Thyroid gland (tissue), 4 donors: ENCODE measurements around the gene SPANXA1. TPM values are rescaled to one million over a fixed set of nuclear protein-coding genes. Genes with fewer than 3 reads are reported as not detected.
"Not testable (repeated sequence)": the region's sequence is repeated elsewhere in the genome, so short reads cannot be mapped to it uniquely, and the experiment has no call there.

ENCODE experiments used
- DNase-seq, 2 donors: peaks; one replicate each; pipeline ENCODE4 v3.0.0-alpha.2; 2019
- H3K27ac ChIP-seq, 3 donors: fragments of 200-600 bp; sonication (generic); 1 replicate in 2 of 3; 2 replicates in 1 of 3; pipeline ENCODE4 v1.5.1; 2016 to 2019; ENCODE audit warnings: mild to moderate bottlenecking in 1 of 3, moderate library complexity in 1 of 3
- H3K27me3 ChIP-seq: fragments of 200-600 bp; sonication (generic); one replicate; pipeline ENCODE4 v1.5.1; 2019
- H3K36me3 ChIP-seq, 2 donors: fragments of 200-600 bp; sonication (generic); one replicate each; pipeline ENCODE4 v1.5.1; 2016 to 2019
- H3K4me1 ChIP-seq, 2 donors: fragments of 200-600 bp; sonication (generic); one replicate each; pipeline ENCODE4 v1.5.1; 2017 to 2019
- H3K4me3 ChIP-seq, 3 donors: fragments of 200-600 bp; sonication (generic); replicated peaks in 1 of 3; 1 replicate in 2 of 3; 2 replicates in 1 of 3; pipeline ENCODE4 v1.5.1; 2016; ENCODE audit warnings: mild to moderate bottlenecking in 1 of 3
- H3K9me3 ChIP-seq: fragments of 200-600 bp; sonication (generic); one replicate; pipeline ENCODE4 v1.5.1; 2017
- POLR2A ChIP-seq, 2 donors: fragments of 450-650 bp; IDR thresholded peaks; one replicate each; pipeline ENCODE4 v1.6.1; 2017; ENCODE audit warnings: antibody characterized with exemption in 2 of 2, mild to moderate bottlenecking in 2 of 2, moderate library complexity in 1 of 2
- WGBS, 2 donors: methylation state at CpG; one replicate each; pipeline ENCODE4 v1.1.5; 2017; 5-methylcytosine and 5-hydroxymethylcytosine counted together
- intact Hi-C: fragments of 100-400 bp; cut with DNase I; formaldehyde crosslinking; loops from one replicate; pipeline ENCODE4 v1.15.1; 2023
- total RNA-seq, 4 donors: library from RNA; depleted of rRNA; stranded (reverse); fragments of >200 nt; gene quantifications; one replicate each; pipeline ENCODE4 v1.2.3, GENCODE V29; 2016
- TF ChIP-seq, protein P1 (sequence below), 6 experiments: fragments of 200-600 bp in 3 of 6; fragments of 450-650 bp in 3 of 6; sonication (generic) in 3 of 6; IDR thresholded peaks; one replicate each; pipeline ENCODE4 v1.5.1; 2016 to 2019; ENCODE audit warnings: antibody characterized with exemption in 6 of 6, mild to moderate bottlenecking in 2 of 6, inconsistent platforms in 1 of 6, moderate library complexity in 1 of 6

Gene SPANXA1, protein sequence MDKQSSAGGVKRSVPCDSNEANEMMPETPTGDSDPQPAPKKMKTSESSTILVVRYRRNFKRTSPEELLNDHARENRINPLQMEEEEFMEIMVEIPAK
- total RNA-seq = not detected

DNA sequence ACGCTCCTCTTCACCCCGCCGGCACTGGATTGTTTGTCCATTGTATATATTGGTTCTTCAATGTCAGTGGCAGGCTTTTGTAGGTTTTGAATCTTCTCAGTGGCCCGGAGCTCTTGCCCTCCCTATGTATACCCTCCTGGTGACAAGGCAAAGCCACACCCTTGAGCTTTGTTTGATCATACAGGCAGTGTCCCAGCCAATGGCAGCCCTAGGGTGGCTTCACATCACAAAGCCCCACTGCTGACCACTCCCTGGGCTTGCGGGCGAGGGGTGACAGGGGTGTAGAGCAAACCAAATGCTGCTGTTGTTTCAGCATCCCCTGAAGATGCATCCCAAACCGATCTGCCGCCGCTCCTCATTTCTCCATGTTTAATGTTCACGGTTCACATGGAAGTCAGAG is at the start of gene SPANXA1:
Gene SPANXA1 (minus strand): TSS at position 101 of the 400 bp plus-strand sequence. CDS start 60 bp downstream, at position 41.
- intact Hi-C loops, H3K36me3 ChIP-seq, H3K27me3 ChIP-seq, H3K27ac ChIP-seq, H3K9me3 ChIP-seq, H3K4me3 ChIP-seq, H3K4me1 ChIP-seq, DNase-seq: not testable (repeated sequence)
- no CpG with 5 or more reads among the region's 10 CpGs for WGBS, 2 donors

DNA sequence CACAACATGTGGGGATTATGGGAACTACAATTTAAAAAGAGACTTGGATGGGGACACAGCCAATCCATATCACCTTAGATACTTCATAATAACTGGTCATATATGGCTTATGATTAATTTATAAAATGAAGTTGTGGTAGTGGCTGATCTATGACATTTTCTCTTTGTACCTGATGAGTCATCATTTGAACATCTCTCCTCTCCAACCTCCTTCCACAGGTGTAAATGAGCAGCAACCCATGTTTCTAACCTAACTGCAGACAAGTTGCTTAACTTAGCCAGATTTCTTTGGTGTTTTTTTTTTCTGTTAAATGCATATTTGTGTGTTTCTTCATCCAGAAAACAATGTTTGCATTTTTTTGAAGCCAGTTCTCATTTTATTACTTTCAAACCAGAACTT is 47.6 kb upstream of the SPANXA1 start:
- intact Hi-C loops = no loop called here
- DNase-seq = no peak
- Histone ChIP-seq H3K4me3 (no peak overlapping the region), H3K27me3 (no peaks in the 10 kb centered on the region), H3K4me1 (no peaks in the 10 kb centered on the region), H3K9me3 (no peaks in the 10 kb centered on the region), H3K27ac (no peak overlapping the region), H3K36me3 (no peaks in the 10 kb centered on the region)
- TF ChIP-seq, protein P1, sequence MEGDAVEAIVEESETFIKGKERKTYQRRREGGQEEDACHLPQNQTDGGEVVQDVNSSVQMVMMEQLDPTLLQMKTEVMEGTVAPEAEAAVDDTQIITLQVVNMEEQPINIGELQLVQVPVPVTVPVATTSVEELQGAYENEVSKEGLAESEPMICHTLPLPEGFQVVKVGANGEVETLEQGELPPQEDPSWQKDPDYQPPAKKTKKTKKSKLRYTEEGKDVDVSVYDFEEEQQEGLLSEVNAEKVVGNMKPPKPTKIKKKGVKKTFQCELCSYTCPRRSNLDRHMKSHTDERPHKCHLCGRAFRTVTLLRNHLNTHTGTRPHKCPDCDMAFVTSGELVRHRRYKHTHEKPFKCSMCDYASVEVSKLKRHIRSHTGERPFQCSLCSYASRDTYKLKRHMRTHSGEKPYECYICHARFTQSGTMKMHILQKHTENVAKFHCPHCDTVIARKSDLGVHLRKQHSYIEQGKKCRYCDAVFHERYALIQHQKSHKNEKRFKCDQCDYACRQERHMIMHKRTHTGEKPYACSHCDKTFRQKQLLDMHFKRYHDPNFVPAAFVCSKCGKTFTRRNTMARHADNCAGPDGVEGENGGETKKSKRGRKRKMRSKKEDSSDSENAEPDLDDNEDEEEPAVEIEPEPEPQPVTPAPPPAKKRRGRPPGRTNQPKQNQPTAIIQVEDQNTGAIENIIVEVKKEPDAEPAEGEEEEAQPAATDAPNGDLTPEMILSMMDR (IDR thresholded peaks at IDR 0.05) = no peak
- no peak for TF ChIP-seq POLR2A (IDR thresholded peaks at IDR 0.05)

DNA sequence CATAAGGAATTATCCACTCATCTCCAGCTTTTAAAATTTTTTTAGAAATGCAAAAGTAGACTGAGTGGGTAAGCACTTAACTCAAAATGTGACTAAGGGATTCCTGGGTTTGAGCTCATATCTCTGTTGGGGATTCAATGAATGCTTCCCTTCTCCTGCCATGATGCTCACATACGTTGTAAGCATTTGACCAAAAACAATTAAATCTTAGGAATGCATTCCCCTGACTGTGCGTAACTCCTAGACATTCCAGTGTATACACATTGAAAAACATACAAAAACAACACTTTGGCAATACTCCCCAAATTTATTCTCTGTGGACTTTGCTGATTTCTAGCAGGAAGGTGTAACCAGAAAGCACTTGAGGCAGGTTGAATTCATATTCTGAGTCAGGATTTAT is 34.8 kb upstream of the SPANXA1 start:
- no peak overlapping the region for H3K4me3 ChIP-seq
- intact Hi-C loops = no loop called here
- no peak for DNase-seq
- WGBS, 2 donors = 60 to 63% methylated on average over 2 of the region's 2 CpGs
- H3K4me1 ChIP-seq = no peaks in the 10 kb centered on the region
- TF ChIP-seq, protein P1 (IDR thresholded peaks at IDR 0.05) = no peak
- no peak for TF ChIP-seq POLR2A (IDR thresholded peaks at IDR 0.05)
- H3K36me3 ChIP-seq = no peaks in the 10 kb centered on the region
- no peaks in the 10 kb centered on the region for H3K27me3 ChIP-seq
- H3K27ac ChIP-seq = no peak overlapping the region
- H3K9me3 ChIP-seq = no peaks in the 10 kb centered on the region

DNA sequence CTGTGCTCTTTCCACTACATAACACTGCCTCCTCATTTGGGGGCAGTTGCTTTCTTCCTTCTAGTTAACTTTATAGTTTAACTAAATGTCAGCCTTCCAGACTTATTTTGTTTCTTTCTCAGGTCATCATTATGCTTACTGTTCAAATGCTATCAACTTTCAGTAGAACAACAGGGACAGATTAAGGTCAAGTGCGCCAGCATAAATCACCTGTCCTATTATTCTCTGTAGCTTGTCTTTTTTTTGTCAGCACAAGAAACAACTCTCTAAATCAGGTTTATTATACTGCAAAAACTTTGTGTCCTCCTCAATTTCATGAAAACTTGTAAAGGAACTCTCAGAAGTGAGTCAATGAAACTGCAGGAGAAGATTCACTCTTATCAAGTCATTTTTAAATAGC is 24.6 kb upstream of the SPANXA1 start:
- H3K9me3 ChIP-seq = no peaks in the 10 kb centered on the region
- no peak for TF ChIP-seq POLR2A (IDR thresholded peaks at IDR 0.05)
- TF ChIP-seq, protein P1 (IDR thresholded peaks at IDR 0.05) = no peak
- WGBS, 2 donors = 96 to 100% methylated on average over 1 of the region's 1 CpG
- no peaks in the 10 kb centered on the region for H3K36me3 ChIP-seq
- DNase-seq = no peak
- H3K4me3 ChIP-seq = no peak overlapping the region
- intact Hi-C loops = no loop called here
- no peaks in the 10 kb centered on the region for H3K4me1 ChIP-seq
- H3K27ac ChIP-seq = no peak overlapping the region
- no peaks in the 10 kb centered on the region for H3K27me3 ChIP-seq

DNA sequence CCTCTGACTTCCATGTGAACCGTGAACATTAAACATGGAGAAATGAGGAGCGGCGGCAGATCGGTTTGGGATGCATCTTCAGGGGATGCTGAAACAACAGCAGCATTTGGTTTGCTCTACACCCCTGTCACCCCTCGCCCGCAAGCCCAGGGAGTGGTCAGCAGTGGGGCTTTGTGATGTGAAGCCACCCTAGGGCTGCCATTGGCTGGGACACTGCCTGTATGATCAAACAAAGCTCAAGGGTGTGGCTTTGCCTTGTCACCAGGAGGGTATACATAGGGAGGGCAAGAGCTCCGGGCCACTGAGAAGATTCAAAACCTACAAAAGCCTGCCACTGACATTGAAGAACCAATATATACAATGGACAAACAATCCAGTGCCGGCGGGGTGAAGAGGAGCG is 4.9 kb upstream of the SPANXA1 start, which contains the start of gene SPANXA2:
Gene SPANXA2 (plus strand): TSS at position 301 of the 400 bp plus-strand sequence. CDS start 60 bp downstream, at position 361.
- intact Hi-C loops, H3K4me1 ChIP-seq, DNase-seq, H3K27ac ChIP-seq, H3K27me3 ChIP-seq, H3K4me3 ChIP-seq, H3K9me3 ChIP-seq, H3K36me3 ChIP-seq: not testable (repeated sequence)
- no CpG with 5 or more reads among the region's 10 CpGs for WGBS, 2 donors

DNA sequence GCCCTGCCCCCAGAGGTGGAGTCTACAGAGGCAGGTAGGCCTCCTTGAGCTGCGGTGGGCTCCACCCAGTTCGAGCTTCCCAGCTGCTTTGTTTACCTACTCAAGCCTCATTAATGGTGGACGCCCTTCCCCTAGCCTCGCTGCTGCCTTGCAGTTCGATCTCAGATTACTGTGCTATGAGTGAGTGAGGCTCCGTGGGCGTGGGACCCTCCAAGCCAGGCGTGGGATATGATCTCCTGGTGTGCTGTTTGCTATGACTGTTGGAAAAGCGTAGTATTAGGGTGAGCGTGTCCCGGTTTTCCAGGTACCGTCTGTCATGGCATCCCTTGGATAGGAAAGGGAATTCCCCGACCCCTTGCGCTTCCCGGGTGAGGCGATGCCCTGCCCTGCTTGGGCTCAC is 42.0 kb downstream of the SPANXA1 start:
- WGBS, 2 donors = no CpG with 5 or more reads among the region's 16 CpGs
- H3K27me3 ChIP-seq, DNase-seq: not testable (repeated sequence)

More for the DNA sequence above, 42.0 kb downstream of the SPANXA1 start:
- intact Hi-C loops, H3K9me3 ChIP-seq, H3K4me1 ChIP-seq, H3K36me3 ChIP-seq, H3K4me3 ChIP-seq, H3K27ac ChIP-seq: not testable (repeated sequence)

Other genes with a start within 250 kb of the SPANXA1 start
- gene SPANXA2, start 5.0 kb upstream of the SPANXA1 start, total RNA-seq = not detected
- gene SPANXD, start 114.0 kb upstream of the SPANXA1 start, total RNA-seq = not detected